Adipose tissue (tissue), 3 donors: ENCODE data around the gene KAT2A. TPM values are rescaled to one million over a fixed set of nuclear protein-coding genes. Genes with fewer than 3 reads are reported as not detected.

Experiments used
- H3K27ac ChIP-seq: one replicate; pipeline ENCODE4 v1.5.1; 2013; ENCODE audit warnings: low read depth, low read length
- WGBS, 3 donors: extraction: QIAGEN DNeasy Blood & Tissue Kit; methylation state at CpG; one replicate each; pipeline ENCODE4 v1.1.7; 2013; 5-methylcytosine and 5-hydroxymethylcytosine counted together
- polyA plus RNA-seq, 3 donors: library from polyadenylated mRNA; stranded (reverse); fragments of 200-250 nt; gene quantifications; one replicate each; pipeline ENCODE4 v1.2.3, GENCODE V29; 2013
- donor health status: healthy with polysubstance abuse.
- donor health status: Bipolar disorder and iron deficiency.
- donor health status: healthy.

Gene KAT2A
- polyA plus RNA-seq, 3 donors: 37.5 to 57.1 (median 40.9) TPM

DNA sequence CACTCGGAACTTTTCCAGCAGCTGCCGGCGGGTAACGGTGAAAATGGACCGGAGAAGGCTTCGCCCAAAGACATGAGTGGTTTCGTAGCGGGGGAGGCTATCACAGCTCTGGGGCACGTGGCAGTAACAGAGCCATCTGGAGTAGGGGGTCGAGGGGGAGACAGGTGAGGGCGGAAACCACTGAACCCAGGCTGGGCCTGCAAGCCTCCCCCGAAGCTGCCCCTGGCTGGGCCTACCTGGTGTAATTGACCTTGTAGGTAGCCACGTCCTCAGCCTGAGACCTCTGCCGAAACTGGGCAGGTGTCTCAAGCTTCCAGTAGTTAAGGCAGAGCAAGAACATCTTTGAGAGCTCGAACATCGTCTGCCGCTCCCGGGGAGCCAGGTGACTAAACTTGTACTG is 1.9 kb downstream of the KAT2A start:
- H3K27ac ChIP-seq: no peak overlapping the region
- 86 to 95% (median 92%) methylated on average over 18 of the region's 18 CpGs for WGBS, 3 donors

DNA sequence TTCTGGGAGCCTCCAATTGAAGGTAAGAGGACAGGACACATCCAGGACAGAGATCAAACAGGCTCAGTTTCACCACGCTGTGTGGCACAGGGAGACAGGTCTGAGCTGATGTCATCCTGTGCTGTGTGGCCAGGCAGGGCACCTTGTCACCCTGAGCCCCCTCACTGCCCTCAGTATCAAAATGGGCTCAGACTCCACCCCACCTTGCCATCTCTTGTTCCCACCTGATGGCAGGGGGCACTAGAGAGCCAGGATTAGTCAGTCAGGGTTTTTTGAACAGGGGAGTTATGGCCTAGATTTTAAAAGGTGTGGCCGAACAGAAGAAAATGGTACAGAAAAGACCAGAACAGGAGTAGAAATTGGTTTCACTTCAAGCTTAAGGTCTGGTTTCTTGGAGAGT is 2.6 kb downstream of the KAT2A start:
- 64 to 92% (median 84%) methylated on average over 2 of the region's 2 CpGs for WGBS, 3 donors
- H3K27ac ChIP-seq: no peak overlapping the region

DNA sequence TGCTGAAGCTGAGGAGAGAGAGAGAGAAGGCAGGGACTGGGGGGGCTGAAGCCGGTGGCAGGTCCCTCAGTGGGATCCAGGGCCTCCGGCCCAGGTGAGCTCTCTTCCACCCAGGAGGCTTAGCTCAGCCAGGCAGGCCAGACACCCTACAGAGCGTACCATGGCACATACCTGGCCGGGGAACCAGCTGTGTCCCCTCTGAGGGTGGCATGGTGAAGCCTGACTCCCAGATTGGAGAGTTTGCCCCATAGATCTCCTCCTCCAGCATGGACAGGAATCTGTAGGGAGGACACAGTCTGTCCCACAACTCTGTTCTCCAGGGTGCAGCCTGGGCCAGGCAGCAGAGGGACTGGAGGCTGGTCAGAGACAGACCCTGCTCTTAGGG is 3.0 kb downstream of the KAT2A start:
- 88 to 93% (median 89%) methylated on average over 4 of the region's 4 CpGs for WGBS, 3 donors

DNA sequence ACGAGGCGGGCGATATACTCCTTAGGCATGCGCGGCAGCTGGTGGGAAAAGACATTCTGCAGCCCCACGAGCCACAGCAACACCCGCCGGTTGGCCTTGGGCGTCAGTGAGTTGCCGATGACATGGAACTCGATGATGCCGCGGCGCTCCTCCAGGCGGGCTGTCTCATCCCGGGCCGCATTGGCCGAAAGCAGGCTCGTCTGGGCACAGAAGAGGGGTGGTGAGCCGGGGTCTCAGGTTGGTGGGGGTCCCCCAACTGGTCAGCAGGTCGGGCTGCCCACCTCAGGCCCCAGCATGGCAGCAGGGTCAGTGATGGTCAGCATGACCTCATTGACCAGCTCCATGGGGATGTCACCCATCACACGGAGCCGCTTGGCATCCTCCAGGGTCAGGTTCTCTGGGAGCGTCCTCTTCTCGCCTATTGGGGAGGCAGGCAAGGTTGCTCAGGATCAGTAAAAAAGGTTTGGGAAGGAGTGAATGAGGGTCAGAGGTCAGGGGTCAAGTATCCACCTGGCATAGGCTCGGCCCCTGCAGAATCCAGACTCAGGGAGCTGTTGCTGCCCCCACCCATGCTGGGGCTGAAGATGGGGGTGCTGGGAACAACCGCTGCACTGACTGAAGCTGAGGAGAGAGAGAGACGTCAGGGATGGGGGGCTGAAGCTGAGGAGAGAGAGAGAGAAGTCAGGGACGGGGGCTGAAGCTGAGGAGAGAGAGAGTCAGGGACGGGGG is 3.6 kb downstream of the KAT2A start:
- 88 to 89% (median 88%) methylated on average over 30 of the region's 30 CpGs for WGBS, 3 donors
- H3K27ac ChIP-seq: no peak overlapping the region

More for the DNA sequence above, 3.0 kb downstream of the KAT2A start:
- no peak overlapping the region for H3K27ac ChIP-seq

DNA sequence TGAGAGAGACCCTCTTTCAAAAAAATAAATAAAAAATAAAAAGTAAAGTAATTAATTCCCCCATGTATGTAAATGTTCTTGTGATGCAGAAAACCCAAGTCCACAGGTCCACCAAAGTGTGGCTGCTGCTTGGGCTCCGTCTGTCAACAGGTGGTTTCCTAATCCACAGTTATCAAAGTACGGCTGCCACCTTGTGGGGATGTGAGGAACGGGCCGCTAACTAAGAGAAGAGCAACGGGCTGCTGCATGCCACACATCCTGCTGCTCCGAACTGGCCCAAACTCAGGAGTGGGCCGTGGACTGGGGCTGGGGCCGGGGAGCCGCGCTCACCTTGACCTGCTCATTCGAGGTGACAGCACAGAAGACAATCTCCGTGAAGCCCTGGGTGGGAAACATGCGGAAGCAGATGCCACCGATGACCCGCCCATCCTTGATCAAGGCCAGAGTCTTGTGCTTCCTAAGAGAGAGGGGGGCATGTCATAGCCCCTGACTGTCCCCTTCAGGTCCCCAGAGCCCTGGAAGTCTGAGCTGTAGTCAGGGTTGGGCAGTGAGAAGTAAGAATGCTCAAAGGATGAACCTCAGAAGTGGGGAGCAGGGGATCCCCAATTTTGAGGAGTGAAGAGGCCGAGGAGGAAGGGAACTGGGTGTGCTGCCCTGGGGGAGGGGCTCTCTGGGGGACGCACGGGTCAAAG is 4.3 kb downstream of the KAT2A start:
- 33 to 41% (median 34%) methylated on average over 18 of the region's 18 CpGs for WGBS, 3 donors

DNA sequence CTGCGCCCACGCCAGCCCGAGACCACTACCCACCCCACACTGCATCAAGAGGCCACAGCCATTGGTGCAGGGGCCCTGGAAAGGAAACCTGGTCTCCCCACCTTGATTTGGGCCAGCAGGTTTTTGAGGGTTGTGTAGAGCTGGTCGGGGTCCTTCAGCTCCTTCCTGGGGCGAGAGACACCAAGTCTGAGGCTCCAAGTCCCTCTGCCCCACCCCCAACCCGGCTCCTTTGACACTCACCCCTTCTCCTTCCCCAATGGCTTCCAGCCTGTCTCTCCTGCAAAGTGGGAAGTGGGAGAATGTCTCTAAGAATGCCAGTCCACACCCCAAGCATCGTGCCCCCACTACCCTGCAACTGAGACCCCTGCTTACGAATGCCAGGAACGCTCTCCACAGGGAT is 7.0 kb downstream of the KAT2A start:
- 90 to 91% (median 91%) methylated on average over 6 to 9 of the region's 9 CpGs for WGBS, 3 donors
- no peak overlapping the region for H3K27ac ChIP-seq

More for the DNA sequence above, 4.3 kb downstream of the KAT2A start:
- H3K27ac ChIP-seq: no peak overlapping the region

DNA sequence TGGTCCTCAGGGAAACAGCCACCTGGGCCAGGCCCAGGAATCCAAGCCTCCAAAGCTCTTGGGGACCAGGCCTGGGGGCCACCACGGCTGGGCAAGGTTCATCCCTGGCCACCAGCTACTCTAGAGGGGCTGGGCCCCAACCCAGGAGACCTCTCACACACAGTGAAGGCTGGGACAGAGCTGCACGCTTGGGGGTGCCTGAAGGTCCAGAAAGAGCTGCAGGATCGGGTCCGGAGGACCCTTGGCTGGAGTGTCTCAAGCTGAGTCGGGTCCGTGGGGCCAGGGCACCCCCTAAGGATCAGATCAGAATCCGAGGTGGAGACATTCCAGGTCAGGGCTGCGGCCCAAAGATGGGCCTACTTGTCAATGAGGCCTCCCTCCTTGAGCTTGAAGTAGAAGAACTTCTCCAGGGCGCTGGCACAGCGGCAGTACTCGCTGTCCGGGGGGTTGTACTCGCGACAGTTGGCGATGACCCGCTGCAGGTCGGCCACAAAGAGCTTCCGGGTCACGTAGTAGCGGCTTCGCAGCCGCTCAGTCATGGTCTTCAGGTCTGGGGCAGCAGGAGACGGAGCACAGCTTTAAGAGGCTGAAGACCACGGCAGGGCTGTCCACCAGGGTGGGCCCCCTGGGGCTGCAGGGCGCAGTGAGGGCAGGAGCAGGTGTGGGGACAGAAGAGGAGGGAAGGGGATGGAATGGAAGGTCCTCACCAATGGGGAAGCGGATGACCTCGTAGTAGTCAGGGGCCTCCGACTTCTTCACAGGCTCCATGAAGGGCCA is 7.7 kb downstream of the KAT2A start:
- no peak overlapping the region for H3K27ac ChIP-seq
- WGBS, 3 donors: 88 to 90% (median 88%) methylated on average over 28 of the region's 28 CpGs

DNA sequence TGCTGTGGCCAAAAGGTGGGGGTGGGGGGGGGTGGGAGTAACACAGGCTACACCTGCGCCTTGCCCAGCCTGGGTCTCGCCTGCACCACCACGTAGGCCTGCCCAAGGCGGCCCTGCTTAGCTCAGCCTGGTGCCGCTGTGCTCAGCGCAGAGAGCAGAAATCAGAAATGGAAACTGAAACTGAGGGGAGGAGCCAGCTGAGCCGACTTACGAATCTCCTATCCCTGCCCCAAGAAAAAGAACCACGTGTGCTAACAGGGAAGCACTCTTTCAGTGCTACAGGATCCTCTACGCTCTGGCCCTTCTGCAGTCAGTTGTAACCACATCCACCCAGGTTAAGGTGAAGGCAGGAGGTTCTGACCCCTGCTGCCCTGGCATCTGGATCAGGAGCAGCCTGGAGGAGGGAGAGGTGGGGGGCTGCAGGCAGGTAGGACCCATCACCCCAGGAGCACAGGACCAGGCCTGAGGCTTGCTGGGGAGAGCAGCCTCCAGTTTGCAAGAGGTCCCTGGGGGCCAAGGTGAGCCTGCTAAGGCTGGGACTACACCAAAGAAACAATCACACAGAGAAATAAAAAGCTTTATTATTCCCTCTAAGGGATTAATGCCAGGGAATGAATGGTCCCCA is 8.5 kb downstream of the KAT2A start, which contains the start of gene DHX58:
TSS of gene DHX58 (minus strand) at position 163 of the 625 bp plus-strand sequence. CDS start 822 bp downstream, outside the sequence.
- H3K27ac ChIP-seq: no peak within 1 kb of the TSS
- 0 to 2% (median 1%) methylated on average over 9 to 10 of the region's 10 CpGs for WGBS, 3 donors

DNA sequence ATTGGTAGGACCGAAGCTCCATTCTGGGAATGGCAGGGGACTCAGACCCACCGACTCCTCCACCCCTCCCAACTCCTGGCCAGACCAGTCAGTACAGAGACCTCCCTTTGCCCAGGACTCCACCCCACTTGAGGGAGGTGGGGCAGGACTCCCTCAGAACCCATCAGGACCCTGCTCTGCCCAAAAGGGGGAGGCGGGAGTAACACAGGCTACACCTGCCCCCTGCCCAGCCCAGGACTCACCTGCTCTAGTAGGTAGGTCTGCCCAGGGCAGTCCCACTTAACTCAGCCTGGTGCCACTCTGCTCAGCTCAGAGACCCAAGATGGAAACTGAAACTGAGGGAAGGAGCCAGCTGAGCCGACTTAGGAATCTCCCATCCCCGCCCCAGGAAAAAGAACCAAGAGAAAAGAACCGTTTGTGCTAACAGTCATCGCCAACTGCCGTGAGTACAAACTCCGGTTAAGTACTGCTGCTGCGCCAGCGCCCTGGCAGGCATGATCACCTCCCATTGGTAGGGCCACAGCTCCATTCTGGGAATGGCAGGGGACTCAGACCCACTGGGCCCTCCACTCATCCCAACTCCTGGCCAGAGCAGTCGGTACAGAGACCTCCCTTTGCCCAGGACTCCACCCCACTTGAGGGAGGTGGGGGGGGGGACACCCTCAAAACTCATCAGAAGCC is 9.2 kb downstream of the KAT2A start:
- WGBS, 3 donors: 8 to 12% (median 9%) methylated on average over 12 of the region's 12 CpGs
- H3K27ac ChIP-seq: no peak overlapping the region

DNA sequence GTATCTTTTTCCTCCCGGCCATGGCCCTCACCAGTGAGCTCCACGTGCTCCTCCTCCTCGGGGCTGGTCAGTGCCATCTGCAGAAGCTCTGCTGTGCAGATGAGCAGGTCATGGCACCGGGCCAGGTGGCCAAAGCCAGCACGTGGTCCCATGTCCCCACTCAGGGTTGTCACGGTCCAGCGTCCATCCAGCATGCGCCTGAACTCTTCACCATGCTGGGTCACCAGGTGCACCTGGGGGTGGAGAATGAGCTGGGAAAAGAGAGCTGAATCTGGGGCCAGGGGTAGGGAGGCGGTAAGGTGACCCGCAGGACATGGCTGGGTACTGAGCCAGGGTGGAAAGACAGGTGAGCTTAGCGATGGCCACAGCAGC is 9.9 kb downstream of the KAT2A start:
- no peak overlapping the region for H3K27ac ChIP-seq
- 89 to 93% (median 91%) methylated on average over 11 of the region's 11 CpGs for WGBS, 3 donors

DNA sequence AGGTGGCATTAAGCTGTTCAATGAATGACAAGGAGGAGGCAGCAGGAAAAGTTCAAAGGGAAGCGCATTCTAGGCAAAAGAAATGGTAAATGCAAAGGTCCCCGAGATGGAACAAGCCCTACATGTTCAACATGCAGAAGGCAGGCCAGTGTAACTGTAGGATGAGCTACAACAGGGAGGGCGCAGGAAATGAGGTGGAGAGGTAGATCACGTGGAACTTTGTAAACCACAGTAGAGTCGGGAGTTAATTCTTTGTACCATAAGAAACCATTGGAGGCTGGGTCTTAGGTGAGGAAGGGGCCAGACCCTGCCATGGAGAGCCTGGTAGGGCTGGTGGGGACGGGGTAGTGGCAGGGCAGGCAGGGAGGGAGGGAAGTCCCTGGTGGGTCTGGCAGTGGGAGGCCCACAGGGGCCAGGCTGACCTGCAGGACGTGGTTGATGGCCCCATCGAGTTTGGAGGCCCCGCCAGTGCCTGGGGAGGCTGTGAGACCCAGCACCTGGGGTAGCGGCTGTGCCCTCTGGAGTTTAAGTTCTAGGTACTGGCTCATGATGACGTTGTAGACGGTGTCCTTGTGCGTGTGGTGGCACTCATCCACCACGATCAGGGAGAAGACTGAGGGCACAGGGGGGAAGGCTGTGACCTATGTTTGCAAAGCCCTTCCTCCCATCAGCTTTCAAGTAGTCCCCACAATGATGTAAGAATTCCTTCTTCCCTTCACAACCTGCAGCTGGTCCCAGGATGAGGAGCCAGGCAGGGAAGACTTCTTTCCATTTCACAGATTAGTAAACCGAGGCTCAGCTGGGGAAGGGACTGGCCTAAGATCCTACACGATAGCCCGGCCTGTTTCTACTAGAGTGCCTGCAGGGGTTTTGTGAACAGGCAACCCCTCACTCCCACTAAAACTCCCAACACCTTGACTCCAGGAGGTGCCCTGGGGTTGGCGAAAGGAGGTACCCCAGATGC is 10.6 kb downstream of the KAT2A start:
- WGBS, 3 donors: 86 to 89% (median 88%) methylated on average over 18 of the region's 18 CpGs
- no peak overlapping the region for H3K27ac ChIP-seq

DNA sequence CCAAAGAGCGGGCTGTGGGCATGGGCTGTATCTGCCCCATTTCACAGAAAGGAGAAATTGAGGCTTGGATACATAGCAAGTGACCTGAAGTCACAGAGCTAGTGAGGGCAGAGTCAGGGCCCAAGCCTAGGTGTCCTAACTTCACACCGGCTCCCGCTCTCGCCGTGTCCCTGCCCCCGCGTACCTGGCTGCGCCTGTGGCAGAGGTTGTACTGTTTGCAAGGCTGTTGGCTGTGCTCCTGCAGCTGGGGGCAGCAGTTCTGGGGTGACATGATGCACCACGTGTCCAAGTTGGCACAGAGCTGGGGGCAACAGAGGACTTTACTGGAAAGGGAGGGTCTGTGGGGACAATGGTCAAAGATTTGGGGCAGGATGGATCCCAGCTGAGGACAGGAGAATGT is 12.1 kb downstream of the KAT2A start:
- 85 to 96% (median 89%) methylated on average over 9 of the region's 9 CpGs for WGBS, 3 donors

DNA sequence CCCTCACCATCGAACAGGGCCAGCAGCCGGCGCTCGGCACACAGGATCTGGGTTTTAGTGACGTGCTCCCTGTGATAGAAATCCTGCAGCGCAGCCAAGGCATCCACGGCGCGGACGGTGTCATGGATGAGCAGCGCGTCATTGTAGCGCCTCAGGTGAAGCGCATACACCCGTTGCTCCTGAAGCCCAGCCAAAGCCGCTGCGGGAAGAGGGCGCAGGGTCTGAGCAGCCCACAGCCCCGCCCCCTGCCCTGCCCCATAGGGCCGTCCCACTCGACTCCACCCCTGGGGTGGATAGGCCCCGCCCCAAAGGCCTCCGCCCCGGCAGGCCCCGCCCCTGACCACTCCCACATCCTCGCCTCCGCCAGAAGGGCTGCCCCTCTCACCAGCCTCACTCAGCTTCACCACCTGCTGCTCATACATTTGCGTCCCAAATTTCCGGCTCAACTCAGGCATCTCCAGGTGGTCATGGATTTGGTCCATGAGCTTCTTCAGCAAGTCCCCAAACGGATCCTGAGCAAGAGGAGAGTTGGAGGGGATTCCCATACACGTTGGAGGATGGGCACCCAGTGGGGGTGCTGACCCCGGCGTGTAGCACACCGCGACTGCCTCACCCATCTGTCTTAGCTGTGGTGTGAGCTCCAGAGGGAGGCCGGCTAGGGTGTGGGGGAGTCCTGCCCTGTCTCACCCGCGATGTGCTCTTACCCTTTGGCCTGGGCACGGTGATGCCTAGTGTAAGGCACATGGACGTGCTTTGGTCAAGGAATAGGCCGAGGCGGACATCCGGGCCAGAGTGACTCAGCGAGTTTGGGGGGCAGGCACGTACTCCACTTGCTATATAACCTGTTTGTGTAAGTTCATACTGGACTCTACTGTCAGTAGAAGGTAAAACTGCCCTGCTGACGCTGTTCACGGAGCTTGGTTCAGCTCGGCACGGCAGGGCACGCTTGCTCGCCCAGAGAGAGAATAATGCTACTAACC is 13.3 kb downstream of the KAT2A start:
- no peak overlapping the region for H3K27ac ChIP-seq
- 52 to 64% (median 60%) methylated on average over 48 to 51 of the region's 51 CpGs for WGBS, 3 donors

More for the DNA sequence above, 12.1 kb downstream of the KAT2A start:
- no peak overlapping the region for H3K27ac ChIP-seq

DNA sequence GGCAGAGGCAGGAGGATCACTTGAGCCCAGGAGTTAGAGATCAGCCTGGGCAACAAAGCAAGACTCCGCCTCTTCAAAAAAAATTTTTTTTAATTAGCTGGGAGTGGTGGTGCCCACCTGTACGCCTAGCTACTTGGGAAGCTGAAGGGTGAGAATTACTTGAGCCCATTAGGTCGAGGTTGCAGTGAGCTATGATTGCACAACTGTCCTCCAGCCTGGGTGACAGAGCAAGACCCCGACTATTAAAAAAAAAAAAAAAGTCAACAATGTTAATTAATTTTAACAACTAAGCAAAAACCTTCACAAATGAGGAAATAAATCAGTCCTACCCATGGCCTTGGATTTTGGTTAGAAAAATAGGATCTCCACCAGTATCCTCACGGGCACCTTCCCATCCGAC is 14.0 kb downstream of the KAT2A start:
- 71 to 81% (median 74%) methylated on average over 6 of the region's 6 CpGs for WGBS, 3 donors
- no peak overlapping the region for H3K27ac ChIP-seq

DNA sequence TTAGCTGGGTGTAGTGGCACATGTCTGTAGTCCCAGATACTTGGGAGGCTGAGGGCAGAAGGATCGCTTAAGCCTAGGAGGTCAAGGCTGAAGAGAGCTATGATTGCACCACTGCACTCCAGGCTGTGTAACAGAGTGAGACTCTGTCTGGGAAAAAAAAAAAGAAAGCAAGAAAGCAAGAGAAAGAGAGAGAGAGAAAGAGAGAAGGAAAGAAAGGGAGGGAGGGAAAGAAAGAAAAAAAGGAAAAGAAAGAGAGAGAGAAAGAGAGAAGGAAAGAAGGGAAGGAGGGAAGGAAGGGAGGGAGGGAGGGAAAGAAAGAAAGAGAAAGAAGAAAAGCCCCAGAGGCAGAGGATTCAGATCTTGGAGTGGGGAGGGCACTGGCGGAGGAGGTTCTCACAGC is 15.2 kb downstream of the KAT2A start:
- 86 to 98% (median 92%) methylated on average over 2 of the region's 2 CpGs for WGBS, 3 donors
- H3K27ac ChIP-seq: no peak overlapping the region

DNA sequence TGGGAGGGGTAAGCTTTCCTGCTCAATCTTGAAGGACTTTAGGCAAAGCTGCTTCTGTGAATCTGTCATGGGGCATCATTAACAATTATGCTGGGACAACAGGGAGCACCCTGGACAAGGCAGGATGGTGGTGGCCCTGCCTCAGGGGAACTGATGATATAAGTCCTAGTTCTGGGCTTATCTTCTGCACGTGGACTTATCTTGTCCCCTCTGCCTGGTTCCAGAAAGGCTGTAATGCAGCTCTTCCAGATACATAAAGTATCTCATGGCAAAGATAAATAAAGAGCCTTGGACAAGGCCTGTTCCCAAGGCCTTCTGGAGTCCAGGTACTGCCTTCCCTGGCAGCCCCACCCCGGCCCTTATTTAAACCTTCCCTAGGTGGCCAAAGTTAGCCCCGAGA is 16.9 kb downstream of the KAT2A start:
- WGBS, 3 donors: 71 to 91% (median 87%) methylated on average over 3 of the region's 3 CpGs
- H3K27ac ChIP-seq: no peak overlapping the region
